ENCODE results near the gene RHOV. TPM values are rescaled to one million over a fixed set of nuclear protein-coding genes. Genes with fewer than 3 reads are reported as not detected.

RHOV gene
- total RNA-seq, 2 experiments from 2014 or later = 0.27 to 0.51 TPM

GRCh38 chr15:40838756-40839155, 35.3 kb downstream of the RHOV start:
- POLR2A ChIA-PET = no interaction called here
- CTCF ChIA-PET = interaction anchor here (2.5 kb wide), 1 partner anchor 19 kb away, joined by 8 read pairs; no protein-coding TSS in a partner anchor

GRCh38 chr15:40836020-40836419, 38.0 kb downstream of the RHOV start:
- CTCF ChIA-PET = interaction anchor here (1.6 kb wide), 1 partner anchor 8 kb away, joined by 4 read pairs; the partner anchor contains the start of gene SPINT1
- POLR2A ChIA-PET = no interaction called here

- POLR2A ChIA-PET = interaction anchor here (0.7 kb wide), 1 partner anchor 452 kb away, joined by 3 read pairs; no protein-coding TSS in a partner anchor
- CTCF ChIA-PET = no interaction called here
Measured at GRCh38 chr15:40832903-40833302, 41.1 kb downstream of the RHOV start.

- POLR2A ChIA-PET = no interaction called here
Measured at GRCh38 chr15:40831861-40832260, 42.2 kb downstream of the RHOV start.

GRCh38 chr15:40830884-40831283, 43.1 kb downstream of the RHOV start:
- CTCF ChIA-PET = no interaction called here

More at GRCh38 chr15:40831861-40832260, 42.2 kb downstream of the RHOV start:
- CTCF ChIA-PET = no interaction called here

GRCh38 chr15:40829115-40829514, 44.9 kb downstream of the RHOV start:
- ChIA-PET CTCF (no interaction called here), POLR2A (no interaction called here)

More at GRCh38 chr15:40830884-40831283, 43.1 kb downstream of the RHOV start:
- POLR2A ChIA-PET = no interaction called here

GRCh38 chr15:40828447-40829036, 45.5 kb downstream of the RHOV start, which contains the start of gene PPP1R14D:
PPP1R14D (minus strand) TSS chr15:40828708; CDS start chr15:40828641, 67 bp downstream.
- ChIA-PET POLR2A (no interaction called here), CTCF (no interaction called here)

- ChIA-PET POLR2A (no interaction called here), CTCF (no interaction called here)
Measured at GRCh38 chr15:40826423-40827075, 47.5 kb downstream of the RHOV start.

GRCh38 chr15:40825661-40826422, 48.2 kb downstream of the RHOV start:
- CTCF ChIA-PET = no interaction called here
- POLR2A ChIA-PET = no interaction called here

- CTCF ChIA-PET = interaction anchor here (0.6 kb wide), 1 partner anchor 373 kb away, joined by 3 read pairs; no protein-coding TSS in a partner anchor
- POLR2A ChIA-PET = no interaction called here
Measured at GRCh38 chr15:40823572-40824343, 50.3 kb downstream of the RHOV start.

Other genes starting within 250 kb of the RHOV start
- gene RAD51, start 179.1 kb downstream of the RHOV start, total RNA-seq = 10 to 100 TPM; 63.8 to 69.5 TPM
- 10 to 100 TPM; 39.4 to 43.4 TPM for gene RMDN3, start 119.0 kb downstream of the RHOV start, total RNA-seq
- gene GCHFR, start 110.2 kb downstream of the RHOV start, total RNA-seq = 10 to 100 TPM; 32.0 to 32.9 TPM
- gene C15orf62, start 104.3 kb downstream of the RHOV start, total RNA-seq = under 1 TPM; 0.25 to 0.44 TPM
- 10 to 100 TPM; 21.9 to 22.3 TPM for gene ZFYVE19, start 67.1 kb downstream of the RHOV start, total RNA-seq
- 10 to 100 TPM; 44.9 to 48.1 TPM for gene DNAJC17, start 66.8 kb downstream of the RHOV start, total RNA-seq
- gene PPP1R14D, start 45.5 kb downstream of the RHOV start, total RNA-seq = not detected
- 10 to 100 TPM in 1 of 2 experiments, 1 to 10 TPM in 1; 9.6 to 10.1 TPM for gene SPINT1, start 30.2 kb downstream of the RHOV start, total RNA-seq
- 10 to 100 TPM; 16.0 to 16.8 TPM for gene VPS18, start 20.2 kb upstream of the RHOV start, total RNA-seq
- under 1 TPM in 1 of 2 experiments, not detected in 1; 0.08 TPM for gene DLL4, start 55.1 kb upstream of the RHOV start, total RNA-seq
- 10 to 100 TPM; 24.6 to 25.2 TPM for gene CHAC1, start 79.2 kb upstream of the RHOV start, total RNA-seq
- 10 to 100 TPM; 27.3 to 29.2 TPM for gene INO80, start 242.0 kb upstream of the RHOV start, total RNA-seq